ENCODE measurements around the gene GOLGA6L10. TPM values are rescaled to one million over a fixed set of nuclear protein-coding genes. Genes with fewer than 3 reads are reported as not detected.
"Not testable (repeated sequence)": the region's sequence is repeated elsewhere in the genome, so short reads cannot be mapped to it uniquely, and the experiment has no call there.

The GOLGA6L10 gene
- total RNA-seq, 1 experiment from 2014 or later = 1.2 TPM

DNA sequence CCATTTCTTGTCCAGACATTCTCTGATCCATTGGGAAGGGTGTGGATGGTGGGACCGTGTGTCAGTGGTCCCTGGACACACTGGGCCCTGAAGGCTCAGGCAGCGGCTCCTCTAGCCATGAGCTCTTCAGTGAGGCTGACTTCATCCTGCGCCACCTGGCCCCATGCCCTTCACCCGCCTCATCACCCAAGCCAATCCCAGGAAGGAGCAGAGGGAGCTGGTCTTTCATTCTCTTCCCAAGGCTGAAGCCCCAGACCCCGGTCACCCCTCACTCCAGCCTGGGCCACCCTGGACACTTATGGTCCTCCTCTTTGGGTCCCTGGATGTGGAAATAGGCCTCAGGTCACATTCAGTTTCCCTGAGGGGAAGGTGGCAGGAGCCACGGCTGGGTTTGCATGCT is 24.4 kb downstream of the GOLGA6L10 start:
- H3K9me2 ChIP-seq (ENCODE audit: insufficient read depth); H2AFZ ChIP-seq (ENCODE audit: low read depth, low read length, poor library complexity, severe bottlenecking); H3K9ac ChIP-seq (ENCODE audit: low read length); H3K27me3 ChIP-seq (ENCODE audit: insufficient read depth, low read length); CTCF ChIA-PET; H4K20me1 ChIP-seq (ENCODE audit: insufficient read depth); DNase-seq (ENCODE audit: low read depth, low spot score); H3K27ac ChIP-seq (ENCODE audit: low read depth, low read length); BruUV-seq (replicated peaks); H3K9me3 ChIP-seq (ENCODE audit: control insufficient read depth in 1 of 2, insufficient read depth in 1 of 2, low read depth in 1 of 2, low read length in 2 of 2); ATAC-seq; RAD21 ChIA-PET (ENCODE audit: low non-redundant PET in 1 of 2, low total read pairs in 2 of 2, uncharacterized antibody in 2 of 2, unreplicated experiment in 2 of 2); H3K4me3 ChIP-seq (replicated peaks in 1 of 2; ENCODE audit: low read depth in 1 of 2, low read length in 2 of 2); intact Hi-C loops (cut with micrococcal nuclease); H3K4me2 ChIP-seq (ENCODE audit: low read length); POLR2A ChIA-PET; H3K4me1 ChIP-seq (ENCODE audit: control insufficient read depth in 1 of 2, insufficient read depth in 2 of 2, low read length in 2 of 2); H3K79me2 ChIP-seq (ENCODE audit: insufficient read depth, low read length); H3K36me3 ChIP-seq (ENCODE audit: control insufficient read depth in 1 of 2, insufficient read depth in 2 of 2, low read length in 2 of 2): not testable (repeated sequence)

DNA sequence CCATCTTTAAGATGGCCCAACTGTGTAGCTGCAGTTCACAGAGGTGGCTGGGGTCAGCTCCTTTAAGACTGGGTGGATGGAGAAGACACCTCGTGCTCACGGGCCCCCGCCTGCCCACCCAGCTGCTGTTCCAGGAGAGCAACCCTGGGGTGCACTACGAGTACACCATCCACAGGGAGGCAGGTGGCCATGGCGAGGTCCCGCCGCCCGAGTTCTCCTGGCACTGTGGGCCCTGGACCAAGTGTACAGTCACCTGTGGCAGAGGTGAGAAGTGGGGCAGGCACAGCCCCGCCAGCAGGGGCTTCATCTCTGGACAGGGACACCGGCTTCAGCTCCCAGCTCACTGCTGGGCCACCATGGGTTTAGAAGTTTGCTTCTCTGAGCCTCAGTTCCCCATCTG is 26.8 kb downstream of the GOLGA6L10 start:
- DNase-seq (ENCODE audit: low read depth, low spot score); CTCF ChIA-PET; H3K9me3 ChIP-seq (ENCODE audit: control insufficient read depth in 1 of 2, insufficient read depth in 1 of 2, low read depth in 1 of 2, low read length in 2 of 2); H3K36me3 ChIP-seq (ENCODE audit: control insufficient read depth in 1 of 2, insufficient read depth in 2 of 2, low read length in 2 of 2); H3K27ac ChIP-seq (ENCODE audit: low read depth, low read length); H3K79me2 ChIP-seq (ENCODE audit: insufficient read depth, low read length); H3K27me3 ChIP-seq (ENCODE audit: insufficient read depth, low read length); H3K4me1 ChIP-seq (ENCODE audit: control insufficient read depth in 1 of 2, insufficient read depth in 2 of 2, low read length in 2 of 2); POLR2A ChIA-PET; ATAC-seq; H3K4me3 ChIP-seq (replicated peaks in 1 of 2; ENCODE audit: low read depth in 1 of 2, low read length in 2 of 2); H3K9me2 ChIP-seq (ENCODE audit: insufficient read depth); RAD21 ChIA-PET (ENCODE audit: low non-redundant PET in 1 of 2, low total read pairs in 2 of 2, uncharacterized antibody in 2 of 2, unreplicated experiment in 2 of 2); H3K4me2 ChIP-seq (ENCODE audit: low read length); intact Hi-C loops (cut with micrococcal nuclease); H2AFZ ChIP-seq (ENCODE audit: low read depth, low read length, poor library complexity, severe bottlenecking); BruUV-seq (replicated peaks); H4K20me1 ChIP-seq (ENCODE audit: insufficient read depth); H3K9ac ChIP-seq (ENCODE audit: low read length): not testable (repeated sequence)

DNA sequence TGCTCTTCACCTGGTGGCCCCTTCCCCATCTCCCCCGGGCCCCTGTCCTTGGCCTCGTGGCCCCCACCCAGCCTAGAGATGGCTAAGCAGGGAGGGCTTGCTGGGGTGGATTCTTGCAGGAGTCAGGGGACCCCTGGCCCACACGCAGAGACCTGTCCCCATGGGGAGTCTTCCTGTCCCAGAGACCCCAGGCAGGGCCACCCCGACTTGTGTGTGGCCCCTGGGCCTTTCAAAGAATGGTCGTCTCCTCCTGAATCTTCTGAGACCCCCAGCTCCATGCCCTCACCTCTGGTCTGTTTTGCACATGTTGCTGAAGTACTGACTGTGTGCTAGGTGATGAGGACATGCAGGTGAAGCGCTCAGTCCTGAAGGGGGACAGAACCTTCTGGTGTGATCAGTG is 28.4 kb downstream of the GOLGA6L10 start:
- H3K9ac ChIP-seq (ENCODE audit: low read length); H3K9me2 ChIP-seq (ENCODE audit: insufficient read depth); H3K4me3 ChIP-seq (replicated peaks in 1 of 2; ENCODE audit: low read depth in 1 of 2, low read length in 2 of 2); H3K36me3 ChIP-seq (ENCODE audit: control insufficient read depth in 1 of 2, insufficient read depth in 2 of 2, low read length in 2 of 2); H4K20me1 ChIP-seq (ENCODE audit: insufficient read depth); intact Hi-C loops (cut with micrococcal nuclease); H3K9me3 ChIP-seq (ENCODE audit: control insufficient read depth in 1 of 2, insufficient read depth in 1 of 2, low read depth in 1 of 2, low read length in 2 of 2); H3K4me2 ChIP-seq (ENCODE audit: low read length); DNase-seq (ENCODE audit: low read depth, low spot score); H3K27me3 ChIP-seq (ENCODE audit: insufficient read depth, low read length); H3K4me1 ChIP-seq (ENCODE audit: control insufficient read depth in 1 of 2, insufficient read depth in 2 of 2, low read length in 2 of 2); BruUV-seq (replicated peaks); CTCF ChIA-PET; H2AFZ ChIP-seq (ENCODE audit: low read depth, low read length, poor library complexity, severe bottlenecking); ATAC-seq; H3K27ac ChIP-seq (ENCODE audit: low read depth, low read length); POLR2A ChIA-PET; H3K79me2 ChIP-seq (ENCODE audit: insufficient read depth, low read length); RAD21 ChIA-PET (ENCODE audit: low non-redundant PET in 1 of 2, low total read pairs in 2 of 2, uncharacterized antibody in 2 of 2, unreplicated experiment in 2 of 2): not testable (repeated sequence)

DNA sequence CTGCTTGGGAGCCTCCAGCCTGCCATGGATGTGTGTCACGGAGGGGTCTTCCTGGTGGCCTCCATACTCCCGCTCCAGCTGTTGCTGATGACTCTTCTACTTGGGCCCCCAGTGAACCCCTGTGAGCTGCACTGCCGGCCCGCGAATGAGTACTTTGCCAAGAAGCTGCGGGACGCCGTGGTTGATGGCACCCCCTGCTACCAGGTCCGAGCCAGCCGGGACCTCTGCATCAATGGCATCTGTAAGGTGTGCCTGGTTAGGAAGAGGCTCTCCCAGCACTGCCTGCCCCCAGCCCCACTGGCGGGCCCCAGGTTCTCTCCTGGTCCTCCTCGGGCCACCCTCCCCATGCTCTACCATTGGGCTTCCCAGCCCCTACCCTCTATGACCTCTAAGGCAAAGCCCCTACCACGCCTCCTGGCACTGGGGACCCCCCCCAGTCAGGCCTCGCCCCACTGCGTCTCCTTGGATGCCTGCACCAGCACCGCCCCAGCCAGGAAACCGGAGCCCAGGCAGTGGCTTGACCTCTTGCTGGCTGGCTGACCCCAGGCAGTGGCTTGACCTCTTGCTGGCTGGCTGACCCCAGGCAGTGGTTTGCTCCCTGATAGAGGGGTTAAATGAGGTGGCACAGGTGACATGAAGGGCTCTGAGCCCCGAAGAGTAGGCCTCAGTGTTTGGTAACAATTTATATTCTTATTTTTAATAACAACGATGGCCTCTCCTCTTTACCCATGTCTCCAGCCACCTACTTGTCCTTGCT is 29.6 kb downstream of the GOLGA6L10 start:
- H3K36me3 ChIP-seq (ENCODE audit: control insufficient read depth in 1 of 2, insufficient read depth in 2 of 2, low read length in 2 of 2); H3K27me3 ChIP-seq (ENCODE audit: insufficient read depth, low read length); BruUV-seq (replicated peaks); CTCF ChIA-PET; H3K9me3 ChIP-seq (ENCODE audit: control insufficient read depth in 1 of 2, insufficient read depth in 1 of 2, low read depth in 1 of 2, low read length in 2 of 2); RAD21 ChIA-PET (ENCODE audit: low non-redundant PET in 1 of 2, low total read pairs in 2 of 2, uncharacterized antibody in 2 of 2, unreplicated experiment in 2 of 2); ATAC-seq; intact Hi-C loops (cut with micrococcal nuclease); H3K4me3 ChIP-seq (replicated peaks in 1 of 2; ENCODE audit: low read depth in 1 of 2, low read length in 2 of 2); DNase-seq (ENCODE audit: low read depth, low spot score); H4K20me1 ChIP-seq (ENCODE audit: insufficient read depth); H2AFZ ChIP-seq (ENCODE audit: low read depth, low read length, poor library complexity, severe bottlenecking); H3K27ac ChIP-seq (ENCODE audit: low read depth, low read length); H3K4me2 ChIP-seq (ENCODE audit: low read length); POLR2A ChIA-PET; H3K79me2 ChIP-seq (ENCODE audit: insufficient read depth, low read length); H3K4me1 ChIP-seq (ENCODE audit: control insufficient read depth in 1 of 2, insufficient read depth in 2 of 2, low read length in 2 of 2); H3K9me2 ChIP-seq (ENCODE audit: insufficient read depth); H3K9ac ChIP-seq (ENCODE audit: low read length): not testable (repeated sequence)

Measured in HCT116 (cell line).